IPS DF 6.9 (cell line): Measurements from ENCODE around the gene TCL1B.

Source experiments
- DNase-seq: peaks from one replicate; pipeline ENCODE4 v3.0.0-alpha.2; 2013; ENCODE audit warnings: low read depth, low spot score
- H3K27ac ChIP-seq: one replicate; pipeline ENCODE4 v1.5.1; 2013; ENCODE audit warnings: low read length, control low read depth
- H3K27me3 ChIP-seq: 2 replicates; pipeline ENCODE4 v1.6.1; 2013; ENCODE audit warnings: mild to moderate bottlenecking, low read length; ENCODE audit not compliant: control insufficient read depth, insufficient read depth
- H3K36me3 ChIP-seq: 2 replicates; pipeline ENCODE4 v1.6.1; 2013; ENCODE audit warnings: low read length; ENCODE audit not compliant: control insufficient read depth, insufficient read depth
- H3K4me1 ChIP-seq: 2 replicates; pipeline ENCODE4 v1.6.1; 2013; ENCODE audit warnings: low read length; ENCODE audit not compliant: control insufficient read depth, insufficient read depth
- H3K4me3 ChIP-seq: 2 replicates; pipeline ENCODE4 v1.5.1; 2013; ENCODE audit warnings: mild to moderate bottlenecking, low read length
- H3K9me3 ChIP-seq: 2 replicates; pipeline ENCODE4 v1.6.1; 2013; ENCODE audit warnings: low read length, inconsistent platforms; ENCODE audit not compliant: control insufficient read depth, insufficient read depth
- WGBS: extraction: QIAGEN DNeasy Blood & Tissue Kit; methylation state at CpG from one replicate; pipeline ENCODE4 v1.1.7; 2013; ENCODE audit warnings: mixed read lengths, missing lambda C conversion rate; ENCODE audit not compliant: insufficient read length, insufficient coverage; 5-methylcytosine and 5-hydroxymethylcytosine counted together

Gene TCL1B

GRCh38 chr14:95700221-95700976, 14.2 kb downstream of the TCL1B start:
- no peak for DNase-seq
- Histone ChIP-seq H3K4me1 (no peaks in the 10 kb centered on the region), H3K27ac (no peak overlapping the region), H3K36me3 (no peaks in the 10 kb centered on the region), H3K4me3 (no peak overlapping the region), H3K9me3 (no peaks in the 10 kb centered on the region), H3K27me3 (peaks cover 43% of the 10 kb centered on the region)
- WGBS: no CpG with 5 or more reads among the region's 5 CpGs

- Histone ChIP-seq H3K4me1 (no peaks in the 10 kb centered on the region), H3K27ac (no peak overlapping the region), H3K4me3 (no peak overlapping the region), H3K9me3 (no peaks in the 10 kb centered on the region), H3K36me3 (no peaks in the 10 kb centered on the region), H3K27me3 (peaks cover 43% of the 10 kb centered on the region)
- no CpG with 5 or more reads among the region's 4 CpGs for WGBS
- DNase-seq: no peak
Measured at GRCh38 chr14:95701846-95702221, 15.6 kb downstream of the TCL1B start.

- H3K4me3 ChIP-seq: no peak overlapping the region
- no peaks in the 10 kb centered on the region for H3K36me3 ChIP-seq
- no peaks in the 10 kb centered on the region for H3K9me3 ChIP-seq
- WGBS: no CpG with 5 or more reads among the region's 3 CpGs
- no peak overlapping the region for H3K27ac ChIP-seq
- no peak for DNase-seq
- H3K4me1 ChIP-seq: no peaks in the 10 kb centered on the region
- peaks cover 37% of the 10 kb centered on the region for H3K27me3 ChIP-seq
Measured at GRCh38 chr14:95703341-95703740, 17.1 kb downstream of the TCL1B start.

GRCh38 chr14:95703805-95704204, 17.6 kb downstream of the TCL1B start:
- H3K27me3 ChIP-seq: peaks cover 37% of the 10 kb centered on the region
- H3K27ac ChIP-seq: no peak overlapping the region
- no peaks in the 10 kb centered on the region for H3K36me3 ChIP-seq
- no peak for DNase-seq
- H3K9me3 ChIP-seq: no peaks in the 10 kb centered on the region
- H3K4me3 ChIP-seq: no peak overlapping the region
- no peaks in the 10 kb centered on the region for H3K4me1 ChIP-seq
- WGBS: no CpG with 5 or more reads among the region's 3 CpGs

GRCh38 chr14:95705518-95705917, 19.3 kb downstream of the TCL1B start:
- H3K27me3 ChIP-seq: peaks cover 25% of the 10 kb centered on the region; the same call in 1 of the 2 replicates
- no peaks in the 10 kb centered on the region for H3K9me3 ChIP-seq
- H3K36me3 ChIP-seq: no peaks in the 10 kb centered on the region
- no CpG with 5 or more reads among the region's 4 CpGs for WGBS
- 0 out of 2 replicates have a peak, but pooled peaks cover 2% of the 10 kb centered on the region for H3K4me1 ChIP-seq
- H3K27ac ChIP-seq: no peak overlapping the region
- no peak overlapping the region for H3K4me3 ChIP-seq
- DNase-seq: no peak

- Histone ChIP-seq H3K9me3 (no peaks in the 10 kb centered on the region), H3K36me3 (no peaks in the 10 kb centered on the region), H3K27me3 (peaks cover 16% of the 10 kb centered on the region; the same call in 1 of the 2 replicates), H3K27ac (no peak overlapping the region), H3K4me3 (no peak overlapping the region), H3K4me1 (0 out of 2 replicates have a peak, but pooled peaks cover 2% of the 10 kb centered on the region)
- WGBS: no CpG with 5 or more reads among the region's 5 CpGs
- no peak for DNase-seq
Measured at GRCh38 chr14:95707327-95707726, 21.1 kb downstream of the TCL1B start.

GRCh38 chr14:95710106-95710505, 23.9 kb downstream of the TCL1B start:
- DNase-seq: no peak
- Histone ChIP-seq H3K36me3 (no peaks in the 10 kb centered on the region), H3K4me3 (no peak overlapping the region), H3K27me3 (no peaks in the 10 kb centered on the region; the same call in 1 of the 2 replicates), H3K9me3 (no peaks in the 10 kb centered on the region), H3K27ac (no peak overlapping the region), H3K4me1 (peaks cover 2% of the 10 kb centered on the region; the same call in 1 of the 2 replicates)
- no CpG with 5 or more reads among the region's 17 CpGs for WGBS

- H3K4me1 ChIP-seq: peaks cover 2% of the 10 kb centered on the region; the same call in 1 of the 2 replicates
- H3K4me3 ChIP-seq: no peak overlapping the region
Measured at GRCh38 chr14:95711476-95712176, 25.4 kb downstream of the TCL1B start.

GRCh38 chr14:95712398-95712797, 26.2 kb downstream of the TCL1B start:
- Histone ChIP-seq H3K27me3 (no peaks in the 10 kb centered on the region; the same call in 1 of the 2 replicates), H3K9me3 (no peaks in the 10 kb centered on the region), H3K4me3 (no peak overlapping the region), H3K27ac (no peak overlapping the region), H3K36me3 (no peaks in the 10 kb centered on the region), H3K4me1 (peaks cover 2% of the 10 kb centered on the region; the same call in 1 of the 2 replicates)
- no peak for DNase-seq
- WGBS: no CpG with 5 or more reads among the region's 9 CpGs

More at GRCh38 chr14:95711476-95712176, 25.4 kb downstream of the TCL1B start:
- H3K36me3 ChIP-seq: no peaks in the 10 kb centered on the region
- no peak overlapping the region for H3K27ac ChIP-seq
- DNase-seq: no peak
- H3K9me3 ChIP-seq: no peaks in the 10 kb centered on the region
- no CpG with 5 or more reads among the region's 9 CpGs for WGBS
- no peaks in the 10 kb centered on the region; the same call in 1 of the 2 replicates for H3K27me3 ChIP-seq

- WGBS: no CpG with 5 or more reads among the region's 47 CpGs
- H3K27ac ChIP-seq: no peak within 1 kb of the TSS
- H3K4me3 ChIP-seq: no peak within 1 kb of the TSS
- no peak for DNase-seq
- no peaks in the 10 kb centered on the region for H3K36me3 ChIP-seq
- no peaks in the 10 kb centered on the region for H3K9me3 ChIP-seq
- H3K27me3 ChIP-seq: no peaks in the 10 kb centered on the region; the same call in 1 of the 2 replicates
- peaks cover 2% of the 10 kb centered on the region; the same call in 1 of the 2 replicates for H3K4me1 ChIP-seq
Measured at GRCh38 chr14:95713596-95714371, 27.6 kb downstream of the TCL1B start, which contains the start of gene TCL1A. TCL1A (minus strand) TSS chr14:95714125; CDS start chr14:95714066, 59 bp downstream.
